ENCODE measurements around the gene MROH9.

MROH9 gene

GRCh38 chr1:170987424-170987823 is 52.1 kb downstream of the MROH9 start:
- no peak overlapping the region for H3K4me2 ChIP-seq
- no peak overlapping the region for H3K4me3 ChIP-seq (IDR thresholded peaks at IDR 0.05; ENCODE audit: insufficient read depth, low read depth, low read length)
- no peaks in the 10 kb centered on the region for H3K79me2 ChIP-seq (ENCODE audit: insufficient read depth, low read depth)
- no peaks in the 10 kb centered on the region for H3K4me1 ChIP-seq (ENCODE audit: low read depth, poor library complexity, severe bottlenecking)
- no peak for TF ChIP-seq CTCF (conservative IDR thresholded peaks at IDR 0.05; ENCODE audit: low read depth, low read length)
- H4K20me1 ChIP-seq (ENCODE audit: insufficient read depth), result no peaks in the 10 kb centered on the region
- H3K27me3 ChIP-seq (ENCODE audit: insufficient read depth, low read depth), result no peaks in the 10 kb centered on the region
- H2AFZ ChIP-seq (ENCODE audit: low read depth), result no peak overlapping the region
- no peak overlapping the region for H3K27ac ChIP-seq
- no peaks in the 10 kb centered on the region for H3K36me3 ChIP-seq (ENCODE audit: insufficient read depth)
- H3K9ac ChIP-seq, result no peak overlapping the region

- H3K4me1 ChIP-seq (ENCODE audit: low read depth, poor library complexity, severe bottlenecking), result no peaks in the 10 kb centered on the region
- no peak overlapping the region for H2AFZ ChIP-seq (ENCODE audit: low read depth)
- TF ChIP-seq CTCF (conservative IDR thresholded peaks at IDR 0.05; ENCODE audit: low read depth, low read length), result no peak
- H3K27ac ChIP-seq, result no peak overlapping the region
- no peaks in the 10 kb centered on the region for H3K79me2 ChIP-seq (ENCODE audit: insufficient read depth, low read depth)
- no peaks in the 10 kb centered on the region for H3K27me3 ChIP-seq (ENCODE audit: insufficient read depth, low read depth)
- no peak overlapping the region for H3K4me3 ChIP-seq (IDR thresholded peaks at IDR 0.05; ENCODE audit: insufficient read depth, low read depth, low read length)
- no peaks in the 10 kb centered on the region for H3K36me3 ChIP-seq (ENCODE audit: insufficient read depth)
- H4K20me1 ChIP-seq (ENCODE audit: insufficient read depth), result no peaks in the 10 kb centered on the region
- H3K9ac ChIP-seq, result no peak overlapping the region
- H3K4me2 ChIP-seq, result no peak overlapping the region
Measured at GRCh38 chr1:170993151-170993550, 57.8 kb downstream of the MROH9 start.

GRCh38 chr1:170993717-170994116 is 58.4 kb downstream of the MROH9 start:
- H3K36me3 ChIP-seq (ENCODE audit: insufficient read depth), result no peaks in the 10 kb centered on the region
- no peaks in the 10 kb centered on the region for H3K27me3 ChIP-seq (ENCODE audit: insufficient read depth, low read depth)
- H3K79me2 ChIP-seq (ENCODE audit: insufficient read depth, low read depth), result no peaks in the 10 kb centered on the region
- no peak overlapping the region for H2AFZ ChIP-seq (ENCODE audit: low read depth)
- no peak overlapping the region for H3K4me2 ChIP-seq
- no peak overlapping the region for H3K27ac ChIP-seq
- no peak for TF ChIP-seq CTCF (conservative IDR thresholded peaks at IDR 0.05; ENCODE audit: low read depth, low read length)
- H4K20me1 ChIP-seq (ENCODE audit: insufficient read depth), result no peaks in the 10 kb centered on the region
- no peak overlapping the region for H3K4me3 ChIP-seq (IDR thresholded peaks at IDR 0.05; ENCODE audit: insufficient read depth, low read depth, low read length)
- H3K9ac ChIP-seq, result no peak overlapping the region
- no peaks in the 10 kb centered on the region for H3K4me1 ChIP-seq (ENCODE audit: low read depth, poor library complexity, severe bottlenecking)

GRCh38 chr1:171014880-171015279 is 79.5 kb downstream of the MROH9 start:
- H3K79me2 ChIP-seq (ENCODE audit: insufficient read depth, low read depth), result no peaks in the 10 kb centered on the region
- H3K4me1 ChIP-seq (ENCODE audit: low read depth, poor library complexity, severe bottlenecking), result no peaks in the 10 kb centered on the region
- H4K20me1 ChIP-seq (ENCODE audit: insufficient read depth), result no peaks in the 10 kb centered on the region
- H3K9ac ChIP-seq, result no peak overlapping the region
- H2AFZ ChIP-seq (ENCODE audit: low read depth), result no peak overlapping the region
- no peak for TF ChIP-seq CTCF (conservative IDR thresholded peaks at IDR 0.05; ENCODE audit: low read depth, low read length)
- H3K4me3 ChIP-seq (IDR thresholded peaks at IDR 0.05; ENCODE audit: insufficient read depth, low read depth, low read length), result no peak overlapping the region
- H3K36me3 ChIP-seq (ENCODE audit: insufficient read depth), result no peaks in the 10 kb centered on the region
- no peaks in the 10 kb centered on the region for H3K27me3 ChIP-seq (ENCODE audit: insufficient read depth, low read depth)
- no peak overlapping the region for H3K27ac ChIP-seq
- no peak overlapping the region for H3K4me2 ChIP-seq

- H3K4me2 ChIP-seq, result no peak overlapping the region
- H3K79me2 ChIP-seq (ENCODE audit: insufficient read depth, low read depth), result no peaks in the 10 kb centered on the region
- no peaks in the 10 kb centered on the region for H4K20me1 ChIP-seq (ENCODE audit: insufficient read depth)
- no peak overlapping the region for H3K9ac ChIP-seq
- H2AFZ ChIP-seq (ENCODE audit: low read depth), result no peak overlapping the region
- H3K27me3 ChIP-seq (ENCODE audit: insufficient read depth, low read depth), result no peaks in the 10 kb centered on the region
- no peaks in the 10 kb centered on the region for H3K4me1 ChIP-seq (ENCODE audit: low read depth, poor library complexity, severe bottlenecking)
- no peaks in the 10 kb centered on the region for H3K36me3 ChIP-seq (ENCODE audit: insufficient read depth)
- no peak for TF ChIP-seq CTCF (conservative IDR thresholded peaks at IDR 0.05; ENCODE audit: low read depth, low read length)
- no peak overlapping the region for H3K4me3 ChIP-seq (IDR thresholded peaks at IDR 0.05; ENCODE audit: insufficient read depth, low read depth, low read length)
- no peak overlapping the region for H3K27ac ChIP-seq
Measured at GRCh38 chr1:171017426-171017825, 82.1 kb downstream of the MROH9 start.

Measured in KMS-11 (cell line).